Colonic mucosa (tissue), 4 donors: ENCODE measurements around the gene ALOXE3. TPM values are rescaled to one million over a fixed set of nuclear protein-coding genes. Genes with fewer than 3 reads are reported as not detected.

Experiments
- DNase-seq: peaks from one replicate; pipeline ENCODE4 v3.0.0-alpha.2; 2020
- H3K27ac ChIP-seq: fragments of 200-600 bp; one replicate; pipeline ENCODE4 v1.8.0; 2021
- H3K27me3 ChIP-seq: fragments of 200-600 bp; one replicate; pipeline ENCODE4 v1.8.0; 2021
- H3K36me3 ChIP-seq: fragments of 200-600 bp; one replicate; pipeline ENCODE4 v1.8.0; 2021
- H3K4me1 ChIP-seq: fragments of 200-600 bp; one replicate; pipeline ENCODE4 v1.8.0; 2021; ENCODE audit warnings: mild to moderate bottlenecking
- H3K4me3 ChIP-seq: fragments of 200-600 bp; one replicate; pipeline ENCODE4 v1.8.0; 2021
- H3K9ac ChIP-seq, 2 donors: one replicate each; pipeline ENCODE4 v1.7.0; 2013; ENCODE audit warnings: control low read depth in 2 of 2, low read depth in 2 of 2, low read length in 2 of 2
- H3K9me3 ChIP-seq: fragments of 200-600 bp; one replicate; pipeline ENCODE4 v1.8.0; 2021
- intact Hi-C: fragments of 100-400 bp; cut with DNase I; formaldehyde crosslinking; loops from one replicate; pipeline ENCODE4 v1.14.1; 2022
- total RNA-seq, 2 donors: library from RNA; stranded (reverse); fragmentation: NEBNext Ultra II Directional in 1 of 2; extraction: Animal tissue kit (Norgen Biotek cat#: 25700) in 1 of 2; gene quantifications; one replicate each; pipeline ENCODE4 v1.2.1, GENCODE V29; 2021
- TF ChIP-seq, protein P1 (sequence below): fragments of 200-600 bp; IDR thresholded peaks from one replicate; pipeline ENCODE4 v1.8.0; 2022; ENCODE audit warnings: antibody characterized with exemption, mild to moderate bottlenecking
- donor health status: healthy.
- donor health status: DM: no; HTN: no; CAD: no.
- donor health status: DM: no; HTN: no; CAD: no.

ALOXE3 gene
- total RNA-seq, 2 donors from 2014 or later = not detected

DNA sequence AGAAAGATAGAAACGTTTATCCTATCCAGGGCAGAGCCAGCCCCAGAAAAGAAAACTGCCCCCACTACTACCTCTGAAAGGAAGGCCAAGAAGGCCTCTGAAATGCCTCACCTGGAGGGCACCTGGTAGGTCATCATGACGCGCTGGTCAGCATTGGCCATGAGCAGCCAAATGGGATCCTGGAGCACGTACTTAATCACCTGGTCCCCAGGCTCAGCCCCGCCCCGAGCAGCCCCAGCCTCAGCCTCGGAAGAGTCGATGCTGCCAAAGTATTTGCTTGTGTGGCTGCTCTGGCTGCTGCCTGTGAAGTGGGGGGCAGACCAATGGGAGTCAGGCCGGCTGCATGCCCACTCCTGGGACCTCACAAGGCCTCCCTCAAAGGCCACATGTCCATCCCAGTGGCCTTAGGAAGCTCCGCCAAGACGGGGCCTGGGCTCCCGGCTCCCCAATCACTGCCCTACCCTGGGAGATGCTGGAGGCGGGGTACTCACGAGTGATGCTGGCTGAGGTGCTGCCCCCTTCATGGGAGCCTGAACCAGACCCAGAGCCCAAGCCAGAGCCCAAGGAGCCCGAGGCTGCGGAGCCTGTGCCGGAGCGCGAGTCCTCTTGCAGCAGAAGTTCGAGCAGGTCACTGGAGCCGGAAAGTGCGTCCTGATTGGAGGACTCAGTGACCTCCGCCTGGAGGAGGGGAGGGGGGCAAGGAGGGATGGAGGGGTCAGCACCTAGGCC, 24.0 kb upstream of the ALOXE3 start:
- Histone ChIP-seq H3K27me3 (no peaks in the 10 kb centered on the region), H3K27ac (no peak overlapping the region), H3K9me3 (no peaks in the 10 kb centered on the region), H3K36me3 (peaks cover 24% of the 10 kb centered on the region), H3K9ac (no peak overlapping the region), H3K4me3 (no peak overlapping the region), H3K4me1 (no peaks in the 10 kb centered on the region)
- intact Hi-C loops = no loop called here
- DNase-seq = no peak
- TF ChIP-seq, protein P1, sequence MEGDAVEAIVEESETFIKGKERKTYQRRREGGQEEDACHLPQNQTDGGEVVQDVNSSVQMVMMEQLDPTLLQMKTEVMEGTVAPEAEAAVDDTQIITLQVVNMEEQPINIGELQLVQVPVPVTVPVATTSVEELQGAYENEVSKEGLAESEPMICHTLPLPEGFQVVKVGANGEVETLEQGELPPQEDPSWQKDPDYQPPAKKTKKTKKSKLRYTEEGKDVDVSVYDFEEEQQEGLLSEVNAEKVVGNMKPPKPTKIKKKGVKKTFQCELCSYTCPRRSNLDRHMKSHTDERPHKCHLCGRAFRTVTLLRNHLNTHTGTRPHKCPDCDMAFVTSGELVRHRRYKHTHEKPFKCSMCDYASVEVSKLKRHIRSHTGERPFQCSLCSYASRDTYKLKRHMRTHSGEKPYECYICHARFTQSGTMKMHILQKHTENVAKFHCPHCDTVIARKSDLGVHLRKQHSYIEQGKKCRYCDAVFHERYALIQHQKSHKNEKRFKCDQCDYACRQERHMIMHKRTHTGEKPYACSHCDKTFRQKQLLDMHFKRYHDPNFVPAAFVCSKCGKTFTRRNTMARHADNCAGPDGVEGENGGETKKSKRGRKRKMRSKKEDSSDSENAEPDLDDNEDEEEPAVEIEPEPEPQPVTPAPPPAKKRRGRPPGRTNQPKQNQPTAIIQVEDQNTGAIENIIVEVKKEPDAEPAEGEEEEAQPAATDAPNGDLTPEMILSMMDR = no peak

DNA sequence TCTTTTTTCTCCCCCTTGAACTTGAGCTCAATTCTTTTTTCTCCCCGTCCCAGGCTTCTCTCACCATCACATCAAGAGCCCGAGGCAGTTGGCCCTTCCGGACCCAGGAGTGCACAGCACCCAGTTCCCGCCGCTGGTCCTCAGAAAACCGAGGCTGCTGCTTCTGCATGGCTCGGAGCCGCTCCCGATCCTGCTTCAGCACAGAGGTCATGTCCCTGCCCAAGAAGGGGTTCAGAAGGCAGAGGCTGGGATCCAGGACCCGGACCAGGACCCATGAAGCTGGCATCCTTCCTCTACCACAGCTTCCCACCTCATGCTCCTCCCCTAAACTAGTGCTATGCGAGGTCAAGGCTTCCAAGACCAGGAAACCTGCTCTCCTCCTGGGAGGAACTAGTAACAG, 23.4 kb upstream of the ALOXE3 start:
- no peaks in the 10 kb centered on the region for H3K4me1 ChIP-seq
- H3K4me3 ChIP-seq = no peak overlapping the region
- TF ChIP-seq, protein P1 = no peak
- no peak for DNase-seq
- no peak overlapping the region for H3K9ac ChIP-seq
- H3K36me3 ChIP-seq = peaks cover 18% of the 10 kb centered on the region
- intact Hi-C loops = no loop called here
- H3K27me3 ChIP-seq = no peaks in the 10 kb centered on the region
- H3K9me3 ChIP-seq = no peaks in the 10 kb centered on the region
- no peak overlapping the region for H3K27ac ChIP-seq

DNA sequence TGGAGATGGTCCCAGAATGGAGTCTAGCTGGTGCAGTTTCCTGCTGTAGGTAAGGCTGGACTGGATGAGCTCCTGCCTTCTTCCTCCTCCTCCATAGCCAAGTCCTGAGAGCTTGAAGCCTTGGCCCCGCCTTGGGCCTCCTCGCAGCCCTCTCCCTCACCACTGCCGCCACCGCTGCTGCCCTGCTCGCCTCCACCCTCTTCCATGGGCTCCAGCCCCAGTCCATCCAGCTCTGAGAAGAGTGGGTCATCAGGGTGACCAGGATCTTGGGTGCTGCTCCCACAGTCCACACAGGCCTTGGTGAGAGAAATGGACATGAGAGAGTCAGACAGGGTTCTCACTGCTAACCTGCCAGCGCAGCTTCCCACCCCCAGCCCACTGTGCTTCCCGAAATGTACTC, 22.7 kb upstream of the ALOXE3 start:
- Histone ChIP-seq H3K9me3 (no peaks in the 10 kb centered on the region), H3K9ac (no peak overlapping the region), H3K27me3 (no peaks in the 10 kb centered on the region), H3K36me3 (peaks cover 11% of the 10 kb centered on the region), H3K4me3 (no peak overlapping the region), H3K27ac (no peak overlapping the region), H3K4me1 (no peaks in the 10 kb centered on the region)
- no peak for DNase-seq
- intact Hi-C loops = no loop called here
- TF ChIP-seq, protein P1 = no peak

DNA sequence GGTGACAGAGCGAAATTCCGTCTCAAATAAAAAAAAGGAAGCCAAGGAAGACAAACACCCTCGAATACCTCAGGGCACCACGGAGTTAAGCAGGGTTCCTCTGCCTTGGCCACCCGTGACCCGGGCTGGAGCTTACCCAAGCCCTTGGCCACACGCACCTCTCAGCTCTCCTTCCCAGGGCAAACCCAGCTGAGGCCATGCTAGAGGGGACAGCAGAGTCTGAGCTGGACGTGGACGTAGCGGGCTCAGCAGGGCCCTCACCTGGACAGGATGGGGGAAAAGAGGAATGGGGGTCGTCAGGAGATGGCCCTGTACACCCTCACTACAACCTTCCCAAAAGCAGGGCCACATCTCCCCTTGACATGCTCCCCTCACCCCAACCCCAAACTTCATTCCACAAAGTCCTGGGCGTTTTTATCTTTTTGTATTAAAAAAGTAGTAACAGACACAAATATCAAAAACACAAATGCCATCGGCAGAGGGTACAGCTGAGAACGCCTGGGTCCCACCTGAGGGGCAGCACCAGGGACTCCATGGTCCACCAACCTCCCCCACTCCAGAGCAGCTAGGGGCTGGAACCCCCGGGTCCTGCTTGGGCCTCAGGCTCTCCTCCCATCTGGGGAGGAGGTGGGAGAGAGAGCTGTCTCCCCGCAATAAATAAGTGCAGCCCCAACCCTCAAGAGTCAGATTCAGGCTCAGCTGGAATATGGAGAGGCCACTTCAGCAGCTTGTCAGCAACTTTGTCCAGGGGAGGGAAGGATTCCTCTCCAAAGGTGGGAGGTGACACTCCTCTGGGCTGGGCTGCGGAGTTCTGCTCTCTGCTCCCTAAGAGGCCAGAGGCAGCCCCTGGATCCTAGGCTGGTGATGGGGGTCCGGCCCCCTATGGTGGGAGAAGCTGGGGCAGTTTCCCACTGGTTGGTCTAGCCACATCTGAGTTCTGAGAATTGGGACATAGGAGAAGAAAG, 22.0 kb upstream of the ALOXE3 start:
- TF ChIP-seq, protein P1 = no peak
- intact Hi-C loops = no loop called here
- no peak overlapping the region for H3K9ac ChIP-seq
- H3K36me3 ChIP-seq = peaks cover 11% of the 10 kb centered on the region
- no peak overlapping the region for H3K27ac ChIP-seq
- H3K4me1 ChIP-seq = no peaks in the 10 kb centered on the region
- peak; percentile 22 for DNase-seq
- H3K9me3 ChIP-seq = no peaks in the 10 kb centered on the region
- no peaks in the 10 kb centered on the region for H3K27me3 ChIP-seq
- H3K4me3 ChIP-seq = no peak overlapping the region

DNA sequence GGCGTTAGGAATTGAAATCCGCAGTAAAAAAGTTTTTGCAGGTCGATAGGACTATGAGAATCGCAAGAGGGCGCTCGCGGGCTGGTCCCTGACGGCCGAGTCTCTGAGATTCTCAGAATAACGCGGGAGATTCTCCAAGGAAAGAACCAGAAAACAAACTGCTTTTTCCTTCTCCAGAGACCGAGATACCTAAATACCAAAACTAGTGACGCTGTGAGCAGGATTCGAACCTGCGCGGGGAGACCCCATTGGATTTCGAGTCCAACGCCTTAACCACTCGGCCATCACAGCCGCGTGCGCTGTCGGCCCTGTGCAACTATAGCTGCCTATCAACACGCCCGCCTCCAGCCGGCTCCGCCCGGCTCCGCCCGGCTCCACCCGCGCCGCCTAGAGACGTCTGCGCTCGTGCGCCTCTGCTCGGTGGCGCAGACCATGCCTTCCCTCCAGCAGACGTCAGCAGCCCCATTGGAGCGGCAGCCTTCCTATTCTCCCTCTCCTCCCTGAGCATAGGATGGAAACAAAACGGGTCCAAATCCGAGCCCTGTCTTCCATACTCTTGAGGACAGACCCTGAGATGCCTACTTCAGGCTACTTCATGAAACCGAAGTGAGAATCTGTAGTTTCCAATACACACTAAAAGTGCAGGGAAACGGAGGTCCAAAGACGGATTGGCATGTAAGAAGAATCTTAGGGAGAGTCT, 20.5 kb upstream of the ALOXE3 start:
- intact Hi-C loops = no loop called here
- peak; percentile 96 for DNase-seq
- Histone ChIP-seq H3K4me3 (peak overlapping the region; percentile 7), H3K9ac (peak overlapping the region; percentile 51 to 84), H3K36me3 (peaks cover 4% of the 10 kb centered on the region), H3K9me3 (no peaks in the 10 kb centered on the region), H3K27me3 (no peaks in the 10 kb centered on the region), H3K27ac (peak overlapping the region; percentile 78), H3K4me1 (no peaks in the 10 kb centered on the region)
- TF ChIP-seq, protein P1 = peak; percentile 86
